GM06990 (cell line): Measurements from ENCODE around the gene WNT7B.

Source experiments
- DNase-seq: peaks from one replicate; pipeline ENCODE4 v3.0.0-alpha.2; 2011; ENCODE audit not compliant: insufficient read length; ENCODE audit errors: extremely low read depth
- H3K27me3 ChIP-seq: replicated peaks from 2 replicates; pipeline ENCODE4 v1.6.0; 2011; ENCODE audit warnings: low read length; ENCODE audit not compliant: control insufficient read depth, insufficient read depth
- H3K36me3 ChIP-seq: 2 replicates; pipeline ENCODE4 v1.5.1; 2011; ENCODE audit warnings: low read length; ENCODE audit not compliant: control insufficient read depth, insufficient read depth
- H3K4me3 ChIP-seq: replicated peaks from 2 replicates; pipeline ENCODE4 v1.5.1; 2011; ENCODE audit warnings: low read depth, mild to moderate bottlenecking, control low read depth, low read length
- CTCF ChIP-seq: IDR thresholded peaks from 2 replicates; pipeline ENCODE4 v1.5.1; 2011; ENCODE audit warnings: low read length, control low read depth, mild to moderate bottlenecking, inconsistent platforms; ENCODE audit not compliant: insufficient read depth, poor library complexity, severe bottlenecking

Gene WNT7B

GRCh38 chr22:45891996-45892621, 84.9 kb downstream of the WNT7B start:
- TF ChIP-seq CTCF, result no peak
- Histone ChIP-seq H3K36me3 (no peaks in the 10 kb centered on the region), H3K4me3 (no peak overlapping the region), H3K27me3 (no peaks in the 10 kb centered on the region; the same call in 1 of the 2 replicates)
- no peak for DNase-seq

- Histone ChIP-seq H3K27me3 (no peaks in the 10 kb centered on the region; the same call in 1 of the 2 replicates), H3K4me3 (no peak overlapping the region), H3K36me3 (no peaks in the 10 kb centered on the region)
- TF ChIP-seq CTCF, result no peak
- no peak for DNase-seq
Observed at GRCh38 chr22:45891471-45891995, 85.4 kb downstream of the WNT7B start.

GRCh38 chr22:45891021-45891421, 85.9 kb downstream of the WNT7B start:
- DNase-seq, result no peak
- no peak for TF ChIP-seq CTCF
- H3K36me3 ChIP-seq, result no peaks in the 10 kb centered on the region
- no peak overlapping the region for H3K4me3 ChIP-seq
- no peaks in the 10 kb centered on the region; the same call in 1 of the 2 replicates for H3K27me3 ChIP-seq

- Histone ChIP-seq H3K27me3 (no peaks in the 10 kb centered on the region; the same call in 1 of the 2 replicates), H3K4me3 (no peak overlapping the region), H3K36me3 (no peaks in the 10 kb centered on the region)
- DNase-seq, result no peak
- no peak for TF ChIP-seq CTCF
Observed at GRCh38 chr22:45890351-45890635, 86.7 kb downstream of the WNT7B start.

DNA sequence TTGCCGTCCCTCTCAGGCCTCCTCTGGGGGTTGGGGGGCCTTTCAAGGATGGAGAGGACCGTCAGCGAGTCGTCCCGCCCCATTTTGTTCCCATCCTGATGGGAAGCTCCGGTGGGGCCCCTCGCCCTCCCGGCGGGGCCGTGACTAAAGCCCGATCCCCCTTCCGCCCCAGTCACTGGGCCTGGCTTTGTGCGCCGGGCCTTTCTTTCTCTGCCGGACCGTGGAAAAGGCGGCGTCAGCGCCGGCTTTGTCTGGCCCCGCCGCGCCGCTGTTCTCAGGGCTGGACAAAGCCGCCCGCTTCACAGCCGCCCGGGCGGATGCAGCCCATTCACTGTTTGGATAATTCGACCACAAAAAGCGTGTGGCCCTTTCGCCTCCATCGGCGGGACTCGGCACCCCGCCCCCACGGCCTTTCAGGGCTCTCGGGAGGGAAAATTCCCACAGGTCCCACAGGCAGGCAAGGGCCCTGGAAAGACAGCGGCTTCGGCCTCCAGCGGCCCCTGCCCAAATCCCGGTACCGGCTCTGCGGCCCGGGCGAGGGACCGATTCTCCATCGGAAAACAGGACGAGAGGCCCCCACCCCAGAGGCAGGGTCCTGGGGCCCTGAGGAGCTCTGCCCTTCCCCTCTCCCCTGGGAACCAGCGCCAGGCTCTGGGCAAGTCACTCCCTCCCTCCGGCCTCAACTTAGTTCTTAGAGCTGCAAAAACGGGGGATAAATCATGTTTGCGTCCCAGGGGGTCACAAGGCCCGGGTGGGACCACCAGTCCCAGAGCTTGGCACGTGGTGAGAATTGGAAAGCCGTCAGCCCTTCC, 87.2 kb downstream of the WNT7B start:
- no peak for DNase-seq
- Histone ChIP-seq H3K4me3 (no peak overlapping the region), H3K36me3 (no peaks in the 10 kb centered on the region), H3K27me3 (no peaks in the 10 kb centered on the region; the same call in 1 of the 2 replicates)
- TF ChIP-seq CTCF, result no peak
